GM18502 (cell line): Measurements from ENCODE around the gene GLB1L3.
"Not testable (repeated sequence)": the region's sequence is repeated elsewhere in the genome, so short reads cannot be mapped to it uniquely, and the experiment has no call there.

ENCODE experiments used
- ATAC-seq: cut with Tn5 transposase; IDR thresholded peaks from one replicate; pipeline ENCODE4 v1.9.1; 2021; ENCODE audit warnings: mild to moderate bottlenecking; ENCODE audit not compliant: unreplicated experiment, poor library complexity

GLB1L3 gene

DNA sequence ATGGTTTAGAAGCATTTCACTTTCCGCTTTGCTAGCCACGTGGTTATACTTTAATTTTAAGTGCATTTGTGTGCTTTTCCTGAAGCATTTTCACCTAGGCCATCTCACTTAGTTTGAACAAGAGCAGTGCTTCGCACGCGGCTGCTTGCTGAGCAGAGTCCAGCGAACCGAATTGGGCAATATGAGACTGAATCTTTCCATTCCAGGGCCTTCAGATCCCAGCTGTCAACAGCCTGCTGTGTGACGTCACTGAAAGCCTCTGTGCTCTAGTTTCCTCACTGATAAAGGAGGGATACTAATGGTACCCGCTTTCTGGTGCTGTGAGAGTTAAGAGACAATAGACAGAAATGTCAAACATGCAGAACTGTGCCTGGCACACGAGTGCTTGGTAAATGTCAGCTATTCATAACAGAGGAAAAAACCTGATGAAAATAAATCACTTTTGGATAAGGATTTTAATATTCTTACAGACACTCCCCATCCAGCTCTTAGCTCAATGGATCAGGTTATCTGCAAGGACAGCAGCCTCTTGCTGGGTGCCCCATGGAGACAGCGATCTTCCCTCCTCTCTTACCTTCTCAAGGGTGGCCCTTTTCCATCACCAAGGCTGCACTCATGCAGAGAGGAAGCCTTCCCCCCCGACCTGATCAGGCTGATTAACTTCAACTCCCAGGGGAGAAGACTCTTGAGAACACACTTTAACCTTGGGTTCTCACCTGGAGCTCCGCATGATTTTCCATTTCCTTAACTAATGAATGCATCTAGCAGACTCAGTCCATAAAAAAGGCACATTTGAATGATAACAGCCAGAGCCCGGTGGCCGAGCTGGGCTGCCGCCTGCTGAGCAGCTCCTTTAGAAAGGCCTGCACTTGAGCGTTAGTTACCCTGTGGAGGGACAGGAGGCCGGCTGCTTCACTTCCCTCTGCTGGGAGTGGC lies 3.5 kb upstream of the GLB1L3 start:
- no peak for ATAC-seq

DNA sequence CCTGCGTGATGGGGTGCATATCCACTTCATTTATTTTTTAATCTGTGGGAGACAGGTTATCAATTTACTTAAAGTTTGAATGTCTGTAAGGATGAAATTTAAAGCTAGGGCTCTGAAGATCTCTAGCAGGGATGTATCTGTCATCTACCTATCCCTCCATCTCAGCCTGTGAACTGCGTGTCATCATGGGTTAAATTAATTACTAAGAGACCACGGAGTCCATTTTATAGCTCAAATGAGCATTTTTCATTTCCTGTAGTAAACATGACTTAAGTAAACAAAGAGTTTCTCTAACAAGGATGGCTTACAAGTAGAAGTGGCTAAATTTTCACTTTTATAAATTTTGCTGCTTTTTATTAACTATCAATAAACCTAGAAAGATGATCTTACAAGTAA lies 2.9 kb upstream of the GLB1L3 start:
- no peak for ATAC-seq

DNA sequence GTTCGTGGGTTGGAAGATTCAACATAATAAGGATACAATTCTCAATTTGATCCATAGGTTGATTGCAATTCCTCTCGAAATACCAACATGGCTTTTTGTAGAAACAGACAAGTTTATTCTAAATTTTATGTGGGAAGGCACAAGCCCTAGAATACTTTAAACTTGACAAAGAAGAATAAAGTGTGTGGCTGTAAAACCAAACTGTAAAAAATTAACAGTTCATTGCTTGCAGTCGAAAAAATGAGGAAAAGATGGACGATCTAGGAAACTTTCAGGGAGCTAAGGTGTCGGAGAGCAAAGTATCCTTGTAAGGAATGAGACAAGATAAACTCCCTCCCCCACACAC lies 1.0 kb upstream of the GLB1L3 start:
- no peak for ATAC-seq

DNA sequence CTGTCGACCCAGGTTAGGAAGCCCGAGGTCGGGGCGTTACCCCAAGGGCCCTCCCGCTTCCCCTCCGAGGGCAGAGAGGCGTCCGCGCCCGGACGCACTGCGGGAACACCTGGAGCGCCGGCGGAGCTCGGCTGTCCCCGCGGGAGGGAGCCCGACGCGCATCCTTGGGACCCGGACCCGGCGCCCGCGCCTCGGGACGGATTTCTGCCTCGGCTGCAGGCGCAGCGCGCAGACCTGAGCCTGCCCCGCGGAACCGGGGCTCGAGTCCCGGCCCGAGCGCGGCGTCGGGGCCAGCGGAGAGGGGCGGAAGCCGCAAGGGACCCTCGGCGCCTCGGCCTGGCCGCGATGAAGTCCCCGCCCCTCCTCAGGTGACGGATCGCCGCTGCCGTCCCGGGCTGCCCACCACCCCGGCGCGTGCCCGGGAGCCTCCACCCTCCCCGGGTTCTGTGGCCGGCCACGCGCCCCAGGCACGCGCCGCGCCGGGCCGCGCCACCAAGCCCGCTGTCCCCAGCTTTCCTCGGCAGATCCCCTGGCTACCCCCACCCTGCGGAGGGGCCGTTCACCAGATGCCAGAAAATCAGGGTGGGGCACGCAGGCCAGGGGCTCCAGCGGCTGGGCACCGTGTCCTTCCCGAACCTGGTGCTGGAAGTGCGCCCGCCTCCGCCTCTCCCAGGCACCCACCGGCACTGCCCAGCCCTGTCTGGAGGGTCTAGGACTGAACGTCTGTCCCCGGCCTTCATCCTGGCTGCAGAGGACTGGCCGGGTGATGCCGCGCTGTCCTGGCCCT lies 410 bp downstream of the GLB1L3 start:
- ATAC-seq = peak; percentile 33

DNA sequence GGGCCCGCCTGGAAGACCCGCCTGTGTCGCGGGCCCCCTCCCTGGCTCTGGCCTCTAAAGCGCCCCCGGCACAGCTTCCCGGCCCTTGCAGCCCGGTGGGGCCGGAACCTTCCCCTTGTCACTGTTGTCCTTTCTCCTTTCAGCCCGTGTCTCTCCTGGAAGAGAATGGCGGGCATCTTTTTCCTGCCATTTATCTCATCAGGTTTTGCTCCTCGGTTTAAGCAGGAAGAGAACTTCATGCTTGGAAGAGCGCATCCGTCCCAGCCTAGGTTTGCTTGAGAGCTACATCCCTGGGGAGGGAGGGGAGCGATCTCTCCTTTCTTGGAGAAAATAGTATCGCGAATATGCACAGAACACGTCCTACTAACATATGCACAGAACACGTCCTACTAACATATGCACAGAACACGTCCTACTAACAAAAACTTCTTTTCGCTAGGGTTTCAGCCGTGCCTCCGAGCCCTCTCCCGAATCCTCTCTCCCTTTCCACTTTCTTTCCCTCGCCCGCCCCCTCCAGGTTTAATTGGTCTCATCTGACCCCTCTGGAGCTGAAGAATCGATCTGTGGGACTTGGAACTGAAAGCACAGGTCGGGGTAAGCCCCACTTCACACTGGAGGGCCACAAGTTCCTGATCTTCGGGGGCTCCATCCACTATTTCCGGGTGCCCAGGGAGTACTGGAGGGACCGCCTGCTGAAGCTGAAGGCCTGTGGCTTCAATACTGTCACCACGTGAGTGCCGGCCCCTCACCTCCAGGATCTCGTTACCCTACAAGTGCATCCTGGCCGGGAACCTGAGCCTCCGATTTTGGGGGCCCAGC lies 1.2 kb downstream of the GLB1L3 start:
- no peak for ATAC-seq

DNA sequence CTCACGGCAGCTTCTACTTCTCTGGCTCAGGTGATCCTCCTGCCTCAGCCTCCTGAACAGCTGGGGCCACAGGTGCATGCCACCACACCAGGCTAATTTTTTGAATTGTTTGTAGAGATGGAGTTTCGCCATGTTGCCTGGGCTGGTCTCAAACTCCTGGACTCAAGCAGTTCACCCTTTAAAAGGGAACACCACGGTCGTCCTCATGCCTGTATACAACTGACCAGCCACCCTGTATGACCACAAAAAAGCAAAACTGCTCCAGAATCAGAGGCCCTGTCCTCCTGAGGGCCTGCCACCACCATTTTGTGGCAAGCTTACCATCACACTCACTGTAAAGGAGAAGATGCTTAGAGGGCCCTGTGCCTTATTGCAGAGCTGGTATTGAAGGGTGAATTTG lies 2.2 kb downstream of the GLB1L3 start:
- ATAC-seq = no peak

DNA sequence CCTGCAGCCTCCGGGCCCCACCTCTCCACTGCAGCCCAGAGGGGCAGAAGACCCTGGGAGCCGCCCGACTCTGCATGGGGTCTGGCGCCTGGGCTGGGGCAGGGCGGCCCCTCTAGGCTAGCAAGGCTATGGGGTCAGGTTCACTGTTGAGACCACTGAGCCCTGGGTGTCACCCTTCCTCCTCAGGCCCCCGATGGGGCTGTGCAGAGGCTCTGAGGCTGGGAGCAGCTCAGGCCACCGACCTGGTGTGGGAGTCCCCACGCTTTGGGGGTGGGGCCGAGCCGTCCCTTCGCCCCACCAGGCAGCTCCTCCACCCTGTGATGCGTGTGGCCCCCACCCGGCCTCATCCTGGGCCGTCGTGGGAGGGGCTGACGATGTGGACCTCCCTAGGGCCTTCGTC lies 5.5 kb downstream of the GLB1L3 start:
- ATAC-seq = not testable (repeated sequence)

DNA sequence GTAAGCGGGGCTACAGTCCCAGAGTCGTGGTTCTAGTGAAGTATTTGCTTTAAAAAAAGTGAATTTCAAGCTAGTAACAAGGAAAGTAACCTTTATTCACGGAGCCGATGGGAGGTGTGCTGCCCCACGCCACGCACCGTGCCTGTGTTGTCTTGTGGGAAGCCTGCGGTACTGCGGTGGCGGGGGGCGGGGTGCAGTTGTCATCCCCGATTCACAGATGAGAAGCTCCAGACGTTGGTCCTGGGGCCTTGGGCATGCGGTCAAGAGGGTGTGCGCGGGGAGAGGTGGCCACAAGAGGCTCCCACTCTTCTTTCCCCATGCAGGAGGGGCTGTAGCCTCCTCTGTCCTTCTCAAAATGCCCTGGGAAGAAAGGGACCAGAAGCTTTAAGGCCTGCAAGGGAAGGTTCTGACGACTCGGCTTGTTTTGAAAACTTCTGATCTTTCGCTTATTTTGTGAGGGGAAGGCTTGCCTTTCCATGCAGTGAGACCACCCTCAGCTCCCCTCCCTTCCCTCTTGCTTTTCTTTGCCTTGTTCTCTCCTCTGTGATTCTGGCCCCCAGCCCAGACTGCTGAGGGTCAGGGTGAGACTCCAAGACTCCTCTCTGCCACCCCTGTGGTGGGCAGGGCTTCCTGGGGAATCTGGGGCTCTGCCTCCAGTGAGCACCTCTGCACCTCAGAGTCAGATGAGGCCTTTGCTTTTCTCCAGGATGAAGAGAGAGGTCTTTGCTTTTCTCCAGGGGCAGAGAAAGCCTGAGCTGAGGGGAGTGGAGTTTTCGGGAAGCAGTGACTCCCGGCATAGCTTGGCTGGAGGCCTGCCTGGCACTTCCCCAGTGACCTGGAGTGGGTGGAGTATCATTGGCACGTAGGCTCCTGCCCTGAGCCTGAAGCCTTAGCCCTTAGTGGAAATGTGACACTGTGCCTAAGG lies 6.2 kb downstream of the GLB1L3 start:
- ATAC-seq = no peak

DNA sequence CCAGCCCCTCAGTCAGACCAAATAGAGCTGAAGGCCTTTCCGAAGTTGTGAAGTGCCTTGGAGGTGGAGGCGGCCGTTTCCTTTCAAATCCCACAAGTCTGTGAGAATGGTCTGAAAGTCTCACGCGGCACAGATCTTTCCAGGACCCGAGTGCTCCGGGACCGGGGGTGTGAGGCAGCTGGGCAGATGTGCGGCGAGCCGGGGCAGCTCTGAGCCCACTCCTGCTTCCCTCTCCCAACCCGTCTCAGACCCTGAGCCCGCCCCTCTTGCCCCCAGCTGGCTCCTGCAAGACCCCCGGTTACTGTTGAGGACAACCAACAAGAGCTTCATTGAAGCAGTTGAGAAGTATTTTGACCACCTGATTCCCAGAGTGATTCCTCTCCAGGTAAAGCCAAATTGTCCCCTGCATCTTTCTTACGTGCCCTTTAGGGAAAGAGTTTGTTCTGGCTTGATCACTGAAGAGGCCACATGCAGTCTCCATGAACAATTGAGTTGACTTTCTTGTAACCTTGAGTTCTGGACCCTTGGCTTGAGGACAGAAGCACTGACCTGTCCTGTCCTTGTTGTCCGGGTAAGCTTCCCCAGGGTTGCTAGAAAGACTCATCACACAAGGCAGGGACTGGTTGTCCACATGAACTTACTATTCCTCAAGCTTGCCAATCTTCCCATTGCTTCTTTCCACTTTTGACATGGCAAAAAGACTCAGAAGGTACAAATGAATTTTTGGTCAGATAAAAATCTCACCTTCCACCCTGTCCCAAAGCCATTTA lies 7.5 kb downstream of the GLB1L3 start:
- no peak for ATAC-seq

DNA sequence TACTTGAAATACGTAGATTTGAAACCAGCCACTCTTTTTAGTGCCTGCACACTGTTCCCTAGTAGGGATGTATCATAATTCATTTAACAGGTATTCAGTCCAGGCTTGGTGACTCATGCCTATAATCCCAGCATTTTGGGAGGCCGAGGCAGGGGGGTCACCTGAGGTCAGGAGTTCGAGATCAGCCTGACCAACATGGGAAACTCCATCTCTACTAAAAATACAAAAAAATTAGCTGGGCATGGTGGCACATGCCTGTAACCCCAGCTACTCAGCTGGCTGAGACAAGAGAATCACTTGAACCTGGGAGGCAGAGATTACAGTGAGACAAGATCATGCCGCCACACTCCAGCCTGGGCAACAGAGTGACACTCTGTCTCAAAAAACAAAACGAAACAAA lies 8.2 kb downstream of the GLB1L3 start:
- ATAC-seq = not testable (repeated sequence)

DNA sequence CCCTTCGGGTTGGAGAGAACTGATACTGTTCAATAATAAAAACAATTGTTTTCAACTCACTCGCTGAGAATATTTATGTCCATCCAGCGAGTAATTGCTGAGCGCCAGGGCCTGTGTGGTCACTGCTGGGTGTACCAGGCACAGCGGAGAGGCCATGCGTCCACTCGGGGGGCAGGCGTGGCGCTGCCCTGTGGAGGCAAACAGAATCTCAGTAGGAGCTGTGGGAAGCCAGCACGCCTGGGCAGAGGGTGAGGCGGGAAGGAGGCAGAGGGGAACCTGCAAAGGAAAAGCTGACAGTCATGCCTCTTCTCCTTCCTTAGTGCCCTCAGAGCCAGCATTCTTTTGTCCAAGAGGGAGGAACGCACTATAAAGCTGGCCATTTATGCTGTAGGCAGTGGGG lies 11.4 kb downstream of the GLB1L3 start:
- ATAC-seq = no peak

DNA sequence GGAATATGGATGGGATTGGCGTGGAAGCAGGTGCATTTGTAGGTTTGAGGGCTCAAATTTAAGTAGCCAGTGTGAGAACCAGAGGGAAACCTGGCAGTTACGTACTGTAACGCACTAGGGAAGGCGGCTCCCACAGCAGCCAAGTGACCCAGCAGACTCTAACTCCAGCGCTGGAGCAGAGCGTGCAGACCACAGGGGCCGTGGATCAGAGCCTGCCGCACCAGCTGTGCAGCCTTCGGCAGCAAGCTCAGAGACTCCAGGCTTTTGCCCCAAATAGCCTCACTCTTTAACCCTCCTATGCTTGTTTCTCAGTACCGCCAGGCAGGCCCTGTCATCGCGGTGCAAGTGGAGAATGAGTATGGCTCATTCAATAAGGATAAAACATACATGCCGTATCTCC lies 12.3 kb downstream of the GLB1L3 start:
- ATAC-seq = no peak

DNA sequence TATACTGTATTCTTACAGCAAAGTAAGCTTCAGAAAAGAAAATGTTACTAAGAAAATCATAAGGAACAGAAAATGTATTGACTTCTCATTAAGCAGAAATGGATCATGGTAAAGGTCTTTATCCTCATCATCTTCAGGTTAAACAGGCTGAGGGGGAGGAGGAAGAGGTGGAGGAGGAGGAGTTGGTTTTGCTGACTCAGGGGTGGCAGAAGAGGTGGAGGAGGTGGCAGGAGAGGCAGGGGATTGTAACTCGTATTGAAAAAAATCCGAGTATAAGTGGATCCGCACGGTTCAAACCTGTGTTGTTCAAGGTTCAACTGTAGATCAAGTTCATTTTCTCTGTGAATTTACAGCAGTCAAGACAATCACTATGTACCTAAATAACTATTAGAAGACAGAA lies 13.0 kb downstream of the GLB1L3 start:
- no peak for ATAC-seq

DNA sequence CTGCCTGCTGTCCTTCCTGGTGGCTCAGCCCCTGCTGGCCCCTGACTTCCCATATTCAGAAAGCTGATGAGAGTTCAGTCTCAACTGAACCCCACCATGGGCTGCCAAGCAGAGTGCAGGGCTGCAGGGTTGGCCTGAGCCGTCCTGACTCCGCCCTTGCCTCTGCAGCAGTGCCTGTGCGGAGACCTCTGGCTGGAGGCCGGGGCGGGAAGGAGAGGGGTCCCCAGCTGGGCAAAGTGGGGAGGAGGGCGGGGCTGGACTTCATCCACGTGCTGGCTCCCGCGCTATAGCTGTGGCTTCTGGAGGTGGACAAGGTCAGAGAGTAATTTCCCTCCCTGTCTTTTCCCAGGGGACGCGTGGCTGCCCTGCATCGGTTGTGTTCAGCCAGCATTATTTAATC lies 13.6 kb downstream of the GLB1L3 start:
- no peak for ATAC-seq

DNA sequence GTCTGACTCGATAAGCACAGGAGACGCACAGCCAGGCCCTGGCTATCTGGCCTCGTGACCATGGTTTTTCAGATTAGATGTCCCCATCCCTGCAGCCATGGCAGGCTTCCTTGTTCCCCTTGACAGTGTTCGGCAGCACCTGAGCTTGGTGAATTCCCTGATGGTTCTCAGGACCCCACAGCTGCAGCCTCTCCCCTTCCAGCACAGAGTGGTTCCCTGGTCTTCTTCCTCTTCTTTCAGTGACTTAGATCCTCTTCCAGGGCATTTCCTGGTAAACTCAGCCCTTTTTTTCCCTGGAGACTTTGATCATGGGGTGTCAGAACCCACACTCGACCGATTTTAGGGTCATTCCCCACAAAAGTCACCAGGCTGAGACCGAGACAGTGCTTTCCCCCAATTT lies 14.5 kb downstream of the GLB1L3 start:
- ATAC-seq = no peak

DNA sequence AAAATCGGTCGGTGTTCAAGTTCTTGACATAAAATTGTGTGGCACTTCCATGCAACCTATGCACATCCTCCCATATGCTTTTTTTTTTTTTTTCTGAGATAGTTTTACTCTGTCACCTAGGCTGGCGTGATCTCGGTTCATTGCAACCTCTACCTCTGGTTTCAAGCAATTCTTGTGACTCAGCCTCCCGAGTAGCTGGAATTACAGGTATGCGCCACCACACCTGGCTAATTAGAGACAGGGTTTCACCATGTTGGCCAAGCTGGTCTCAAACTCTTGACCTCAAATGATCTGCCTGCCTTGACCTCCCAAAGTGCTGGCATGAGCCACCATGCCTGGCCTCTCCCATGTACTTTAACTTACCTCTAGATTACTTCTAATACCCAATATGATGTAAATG lies 15.0 kb downstream of the GLB1L3 start:
- ATAC-seq = no peak

DNA sequence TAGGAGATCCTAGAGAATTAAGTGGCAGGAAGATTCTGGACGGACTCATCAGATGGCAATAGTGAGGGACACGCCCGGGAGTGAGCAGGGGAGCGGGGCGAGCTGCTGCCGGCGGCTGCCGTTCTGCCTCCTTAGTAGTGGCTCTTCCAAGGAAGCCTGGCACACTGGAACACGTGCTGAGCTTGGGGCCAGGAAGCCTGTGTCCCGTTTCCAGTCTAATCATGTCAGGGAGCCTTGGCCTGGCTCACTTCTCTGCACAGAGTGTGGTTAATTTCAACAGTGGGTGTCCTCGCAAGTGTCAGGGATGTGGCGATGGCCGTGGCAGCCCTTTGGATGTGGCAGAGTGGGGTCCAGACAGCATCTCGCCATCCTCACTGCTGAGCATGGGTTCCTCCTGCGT lies 16.5 kb downstream of the GLB1L3 start:
- no peak for ATAC-seq

DNA sequence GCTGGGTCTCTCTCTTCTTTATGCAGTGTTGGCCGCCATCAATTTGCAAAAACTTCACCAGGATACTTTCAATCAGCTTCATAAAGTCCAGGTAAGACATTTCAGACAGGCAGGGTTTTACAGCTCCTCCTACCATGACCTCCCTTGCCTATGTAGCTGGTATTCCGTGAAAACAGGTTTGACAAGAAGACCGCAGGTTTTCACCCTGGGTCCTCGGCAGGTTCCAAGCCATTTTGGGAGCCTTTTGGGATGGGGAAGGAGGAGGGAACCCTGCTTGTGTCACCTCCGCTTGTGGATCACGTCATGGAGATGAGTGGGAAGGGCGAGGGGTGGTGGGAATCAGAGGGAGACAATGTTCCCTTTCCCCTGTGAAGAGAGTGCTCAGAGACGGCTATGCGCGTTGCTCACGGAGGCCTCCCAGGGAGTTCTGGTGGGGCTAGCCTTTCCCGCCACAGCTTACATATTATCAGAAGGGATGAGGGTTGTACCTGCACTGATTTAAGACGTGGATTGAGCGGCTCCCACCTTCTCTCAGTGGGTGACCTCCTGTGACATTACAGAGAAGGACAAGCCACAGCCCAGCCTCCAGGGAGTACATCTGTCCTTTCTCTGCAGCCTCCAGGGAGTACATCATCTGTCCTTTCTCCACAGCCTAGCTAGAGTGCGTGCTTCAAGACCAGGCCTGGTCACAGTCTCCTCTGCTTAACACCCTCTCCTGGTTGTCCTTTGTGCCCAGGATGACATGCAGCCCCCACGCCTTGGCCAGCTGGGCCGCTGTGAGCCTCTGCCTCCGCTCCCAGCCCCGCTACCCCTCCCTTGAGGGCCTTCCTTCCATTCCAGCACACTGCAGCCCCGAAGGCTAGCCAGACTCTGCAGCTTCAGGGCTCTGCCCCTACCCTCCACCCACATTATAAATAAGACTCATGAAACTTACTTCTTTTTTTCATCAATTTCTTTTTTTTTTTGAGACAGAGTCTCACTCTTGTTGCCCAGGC lies 17.2 kb downstream of the GLB1L3 start:
- ATAC-seq = no peak
